CD14-positive monocyte (primary cell): ENCODE data around the gene TAS1R2. TPM values are rescaled to one million over a fixed set of nuclear protein-coding genes. Genes with fewer than 3 reads are reported as not detected.
A peak's percentile ranks its signal among the peaks of the same experiment; 100 is the strongest.

Experiments used
- DNase-seq, 3 donors: peaks; one replicate each; pipeline ENCODE4 v3.0.0-alpha.2; 2011 to 2022
- H2AFZ ChIP-seq: 2 replicates; pipeline ENCODE4 v1.6.0; 2012; ENCODE audit warnings: mild to moderate bottlenecking, low read depth, low read length, inconsistent platforms; ENCODE audit not compliant: insufficient read depth, poor library complexity, severe bottlenecking
- H3K27ac ChIP-seq, 2 donors: 1 replicate in 1 of 2; 2 replicates in 1 of 2; pipeline ENCODE4 v1.5.1; 2012 to 2013; ENCODE audit warnings: low read length in 2 of 2, control low read depth in 1 of 2, inconsistent platforms in 1 of 2, low read depth in 1 of 2, mild to moderate bottlenecking in 1 of 2
- H3K27me3 ChIP-seq, 2 donors: one replicate each; pipeline versions ENCODE4 v1.6.0 to v1.6.1; 2011 to 2013; ENCODE audit warnings: low read length in 2 of 2; ENCODE audit not compliant: control insufficient read depth in 2 of 2, insufficient read depth in 2 of 2
- H3K36me3 ChIP-seq, 2 donors: replicated peaks in 1 of 2; 1 replicate in 1 of 2; 2 replicates in 1 of 2; pipeline versions ENCODE4 v1.5.1 to v1.6.1; 2012 to 2013; ENCODE audit warnings: low read length in 2 of 2, control low read depth in 1 of 2, inconsistent platforms in 1 of 2, mild to moderate bottlenecking in 1 of 2; ENCODE audit not compliant: insufficient read depth in 2 of 2, control insufficient read depth in 1 of 2
- H3K4me1 ChIP-seq, 2 donors: 1 replicate in 1 of 2; 2 replicates in 1 of 2; pipeline versions ENCODE4 v1.5.1 to v1.6.1; 2012 to 2013; ENCODE audit warnings: low read length in 2 of 2, control low read depth in 1 of 2, inconsistent platforms in 1 of 2, mild to moderate bottlenecking in 1 of 2, moderate library complexity in 1 of 2; ENCODE audit not compliant: insufficient read depth in 2 of 2, control insufficient read depth in 1 of 2
- H3K4me2 ChIP-seq: replicated peaks from 2 replicates; pipeline ENCODE3; 2012; ENCODE audit warnings: low read length, moderate library complexity, mild to moderate bottlenecking; ENCODE audit not compliant: poor library complexity, severe bottlenecking; ENCODE audit errors: extremely low read depth
- H3K4me3 ChIP-seq, 3 experiments: fragments of 200-600 bp in 1 of 3; sonication (generic) in 1 of 3; replicated peaks in 1 of 3; 1 replicate in 2 of 3; 2 replicates in 1 of 3; pipeline ENCODE4 v1.5.1; 2011 to 2013; ENCODE audit warnings: low read length in 3 of 3, mild to moderate bottlenecking in 3 of 3, control low read depth in 2 of 3, low read depth in 2 of 3, inconsistent platforms in 1 of 3, moderate library complexity in 1 of 3
- H3K79me2 ChIP-seq: 2 replicates; pipeline ENCODE4 v1.6.0; 2012; ENCODE audit warnings: mild to moderate bottlenecking, control low read depth, inconsistent platforms, low read length, moderate library complexity; ENCODE audit not compliant: insufficient read depth
- H3K9ac ChIP-seq: 2 replicates; pipeline ENCODE4 v1.6.0; 2017; ENCODE audit warnings: low read length, mild to moderate bottlenecking; ENCODE audit not compliant: insufficient read depth, poor library complexity, severe bottlenecking
- H3K9me3 ChIP-seq, 2 donors: replicated peaks in 1 of 2; 1 replicate in 1 of 2; 2 replicates in 1 of 2; pipeline versions ENCODE4 v1.5.1 to v1.6.1; 2012 to 2013; ENCODE audit warnings: low read length in 2 of 2, control low read depth in 1 of 2; ENCODE audit not compliant: control insufficient read depth in 1 of 2, insufficient read depth in 1 of 2
- H4K20me1 ChIP-seq: 2 replicates; pipeline ENCODE4 v1.6.0; 2012; ENCODE audit warnings: mild to moderate bottlenecking, low read length, control low read depth, moderate library complexity; ENCODE audit not compliant: insufficient read depth
- H3K27ac Mint-ChIP-seq, 7 donors: one replicate each; pipeline ENCODE4 v1.8.0; 2020; ENCODE audit warnings: mild to moderate bottlenecking in 7 of 7, mixed read lengths in 7 of 7, moderate library complexity in 6 of 7, inconsistent platforms in 2 of 7
- H3K27me3 Mint-ChIP-seq, 3 donors: one replicate each; pipeline ENCODE4 v1.8.0; 2021 to 2022; ENCODE audit warnings: low read depth in 3 of 3, mild to moderate bottlenecking in 3 of 3, mixed read lengths in 3 of 3, moderate library complexity in 3 of 3, inconsistent platforms in 1 of 3
- H3K36me3 Mint-ChIP-seq, 2 donors: one replicate each; pipeline ENCODE4 v1.8.0; 2020; ENCODE audit warnings: mixed read lengths in 2 of 2, inconsistent platforms in 1 of 2, mild to moderate bottlenecking in 1 of 2
- H3K4me1 Mint-ChIP-seq: one replicate; pipeline ENCODE4 v1.8.0; 2020; ENCODE audit warnings: mild to moderate bottlenecking, mixed read lengths
- H3K4me3 Mint-ChIP-seq, 2 donors: one replicate each; pipeline ENCODE4 v1.8.0; 2020; ENCODE audit warnings: mild to moderate bottlenecking in 2 of 2, mixed read lengths in 2 of 2, moderate library complexity in 1 of 2
- H3K9me3 Mint-ChIP-seq, 7 donors: one replicate each; pipeline ENCODE4 v1.8.0; 2020 to 2022; ENCODE audit warnings: mixed read lengths in 7 of 7, mild to moderate bottlenecking in 6 of 7, moderate library complexity in 6 of 7, inconsistent platforms in 2 of 7
- WGBS: methylation state at CpG from one replicate; pipeline ENCODE4 v1.1.5; 2013; ENCODE audit warnings: missing lambda C conversion rate; ENCODE audit not compliant: insufficient coverage; 5-methylcytosine and 5-hydroxymethylcytosine counted together
- intact Hi-C, 2 donors: fragments of 100-400 bp; cut with micrococcal nuclease; formaldehyde crosslinking; loops; one replicate each; pipeline versions ENCODE4 v1.15.0 to v1.15.1; 2023
- polyA plus RNA-seq, 3 donors: library from polyadenylated mRNA; depleted of rRNA in 1 of 3; unstranded in 2 of 3; stranded (reverse) in 1 of 3; fragments of 300-500 nt in 2 of 3; fragments of >200 nt in 1 of 3; fragmentation: Illumina TruSeq in 2 of 3; gene quantifications; 1 replicate in 2 of 3; 2 replicates in 1 of 3; pipeline ENCODE4 v1.2.3, GENCODE V29; 2012 to 2021
- TF ChIP-seq, protein P1 (sequence below): fragments of 200-600 bp; IDR thresholded peaks from one replicate; pipeline ENCODE4 v1.8.0; 2022; ENCODE audit warnings: antibody characterized with exemption, mild to moderate bottlenecking

The TAS1R2 gene
- polyA plus RNA-seq, 3 donors, result not detected

DNA sequence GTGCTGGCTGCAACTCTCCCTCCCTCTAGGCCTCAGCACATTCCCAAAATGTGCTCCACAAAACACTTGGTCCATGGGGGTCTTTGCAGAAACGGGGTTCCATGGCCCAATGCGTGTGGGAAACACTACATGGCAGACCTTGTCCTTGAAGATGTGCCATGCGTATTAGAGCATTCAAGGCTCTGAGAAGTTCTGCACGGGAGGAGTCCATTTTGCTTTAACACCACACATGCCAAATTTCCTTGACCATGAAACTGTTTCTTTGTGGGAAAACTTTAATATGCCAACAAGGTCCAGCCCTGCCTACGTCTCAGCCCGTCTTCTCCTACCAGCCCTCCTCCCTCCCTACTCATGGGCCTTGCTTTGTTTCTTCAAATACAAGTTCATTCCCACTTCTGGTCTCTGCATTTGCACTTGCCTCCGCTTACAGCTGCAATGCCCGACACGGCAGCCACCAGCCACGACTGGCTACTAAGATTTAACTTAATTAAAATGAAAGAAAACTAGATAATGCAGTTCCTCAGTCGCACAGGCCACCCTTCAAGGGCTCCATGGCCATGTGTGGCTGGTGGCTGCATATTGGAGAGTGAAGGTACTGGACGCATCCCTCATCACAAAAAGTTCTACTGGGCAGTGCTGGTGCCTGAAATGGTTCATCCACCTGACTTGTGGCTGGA is 19.2 kb upstream of the TAS1R2 start:
- H3K27me3 ChIP-seq, result no peaks in the 10 kb centered on the region
- H3K4me1 ChIP-seq, result no peaks in the 10 kb centered on the region
- 75% methylated on average over 6 of the region's 12 CpGs for WGBS
- H3K9ac ChIP-seq, result no peak overlapping the region
- H3K27ac Mint-ChIP-seq, result peak overlapping the region in 1 of 7 donors; percentile 56
- TF ChIP-seq, protein P1, sequence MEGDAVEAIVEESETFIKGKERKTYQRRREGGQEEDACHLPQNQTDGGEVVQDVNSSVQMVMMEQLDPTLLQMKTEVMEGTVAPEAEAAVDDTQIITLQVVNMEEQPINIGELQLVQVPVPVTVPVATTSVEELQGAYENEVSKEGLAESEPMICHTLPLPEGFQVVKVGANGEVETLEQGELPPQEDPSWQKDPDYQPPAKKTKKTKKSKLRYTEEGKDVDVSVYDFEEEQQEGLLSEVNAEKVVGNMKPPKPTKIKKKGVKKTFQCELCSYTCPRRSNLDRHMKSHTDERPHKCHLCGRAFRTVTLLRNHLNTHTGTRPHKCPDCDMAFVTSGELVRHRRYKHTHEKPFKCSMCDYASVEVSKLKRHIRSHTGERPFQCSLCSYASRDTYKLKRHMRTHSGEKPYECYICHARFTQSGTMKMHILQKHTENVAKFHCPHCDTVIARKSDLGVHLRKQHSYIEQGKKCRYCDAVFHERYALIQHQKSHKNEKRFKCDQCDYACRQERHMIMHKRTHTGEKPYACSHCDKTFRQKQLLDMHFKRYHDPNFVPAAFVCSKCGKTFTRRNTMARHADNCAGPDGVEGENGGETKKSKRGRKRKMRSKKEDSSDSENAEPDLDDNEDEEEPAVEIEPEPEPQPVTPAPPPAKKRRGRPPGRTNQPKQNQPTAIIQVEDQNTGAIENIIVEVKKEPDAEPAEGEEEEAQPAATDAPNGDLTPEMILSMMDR, result no peak
- no peaks in the 10 kb centered on the region for H3K9me3 Mint-ChIP-seq
- H3K79me2 ChIP-seq, result no peaks in the 10 kb centered on the region
- H3K4me1 Mint-ChIP-seq, result no peaks in the 10 kb centered on the region
- no peaks in the 10 kb centered on the region for H3K27me3 Mint-ChIP-seq
- H2AFZ ChIP-seq, result no peak overlapping the region
- H3K4me3 ChIP-seq, result no peak overlapping the region
- H3K36me3 ChIP-seq, result peaks cover 29 to 43% of the 10 kb centered on the region in 2 donors
- no peaks in the 10 kb centered on the region for H4K20me1 ChIP-seq
- H3K4me3 Mint-ChIP-seq, result no peak overlapping the region
- H3K4me2 ChIP-seq, result no peak overlapping the region
- H3K27ac ChIP-seq, result no peak overlapping the region
- intact Hi-C loops, result no loop called here
- DNase-seq, result no peak
- no peaks in the 10 kb centered on the region for H3K9me3 ChIP-seq
- H3K36me3 Mint-ChIP-seq, result peaks cover 40 to 57% of the 10 kb centered on the region in 2 donors

DNA sequence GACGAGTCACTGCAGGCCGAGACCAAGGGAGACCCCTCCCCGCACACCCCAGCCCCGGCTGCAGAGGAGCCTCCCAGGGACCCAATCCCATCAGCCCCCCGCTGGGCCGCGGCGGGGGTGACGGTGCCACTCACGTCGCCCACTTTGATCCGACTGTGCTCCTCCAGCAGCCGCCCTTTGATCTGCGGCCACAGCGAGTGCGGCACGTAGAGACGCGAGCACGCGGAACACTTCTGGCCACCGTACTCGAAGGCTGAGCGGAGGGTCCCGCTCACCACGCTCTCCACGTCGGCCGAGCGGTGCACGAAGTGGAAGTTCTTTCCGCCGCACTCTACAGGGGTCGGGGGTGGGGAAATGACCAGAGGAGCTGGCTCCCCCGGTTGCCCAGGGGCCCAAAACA is 17.8 kb upstream of the TAS1R2 start:
- intact Hi-C loops, result no loop called here

More for the DNA sequence above, 17.8 kb upstream of the TAS1R2 start:
- Histone ChIP-seq H3K4me2 (no peak overlapping the region), H3K4me3 (no peak overlapping the region), H3K27me3 (no peaks in the 10 kb centered on the region), H2AFZ (no peak overlapping the region), H3K9me3 (no peaks in the 10 kb centered on the region), H3K36me3 (peaks cover 24 to 43% of the 10 kb centered on the region in 2 donors), H3K79me2 (no peaks in the 10 kb centered on the region), H3K9ac (no peak overlapping the region), H3K27ac (no peak overlapping the region), H4K20me1 (no peaks in the 10 kb centered on the region), H3K4me1 (no peaks in the 10 kb centered on the region)
- no peaks in the 10 kb centered on the region for H3K9me3 Mint-ChIP-seq
- DNase-seq, result no peak
- H3K27ac Mint-ChIP-seq, result no peak overlapping the region
- WGBS, result 92% methylated on average over 33 of the region's 35 CpGs
- H3K27me3 Mint-ChIP-seq, result peaks cover 0 to 3% (median 0%) of the 10 kb centered on the region in 3 donors
- H3K36me3 Mint-ChIP-seq, result peaks cover 34 to 50% of the 10 kb centered on the region in 2 donors
- no peaks in the 10 kb centered on the region for H3K4me1 Mint-ChIP-seq
- TF ChIP-seq, protein P1, result no peak
- H3K4me3 Mint-ChIP-seq, result no peak overlapping the region
